Astrocyte (in vitro differentiated cells and primary cell): Measurements from ENCODE around the gene FAF1.

Source experiments
- EZH2 ChIP-seq: IDR thresholded peaks from 2 replicates; pipeline ENCODE4 v1.6.1; 2012; ENCODE audit warnings: mild to moderate bottlenecking, low read length, inconsistent platforms; ENCODE audit not compliant: insufficient read depth
- TF ChIP-seq, protein P1 (sequence below): IDR thresholded peaks from 2 replicates; pipeline ENCODE4 v1.5.1; 2011; ENCODE audit warnings: low read depth, mild to moderate bottlenecking, inconsistent platforms, low read length, moderate library complexity; ENCODE audit not compliant: insufficient read depth

- TF ChIP-seq, protein P1, sequence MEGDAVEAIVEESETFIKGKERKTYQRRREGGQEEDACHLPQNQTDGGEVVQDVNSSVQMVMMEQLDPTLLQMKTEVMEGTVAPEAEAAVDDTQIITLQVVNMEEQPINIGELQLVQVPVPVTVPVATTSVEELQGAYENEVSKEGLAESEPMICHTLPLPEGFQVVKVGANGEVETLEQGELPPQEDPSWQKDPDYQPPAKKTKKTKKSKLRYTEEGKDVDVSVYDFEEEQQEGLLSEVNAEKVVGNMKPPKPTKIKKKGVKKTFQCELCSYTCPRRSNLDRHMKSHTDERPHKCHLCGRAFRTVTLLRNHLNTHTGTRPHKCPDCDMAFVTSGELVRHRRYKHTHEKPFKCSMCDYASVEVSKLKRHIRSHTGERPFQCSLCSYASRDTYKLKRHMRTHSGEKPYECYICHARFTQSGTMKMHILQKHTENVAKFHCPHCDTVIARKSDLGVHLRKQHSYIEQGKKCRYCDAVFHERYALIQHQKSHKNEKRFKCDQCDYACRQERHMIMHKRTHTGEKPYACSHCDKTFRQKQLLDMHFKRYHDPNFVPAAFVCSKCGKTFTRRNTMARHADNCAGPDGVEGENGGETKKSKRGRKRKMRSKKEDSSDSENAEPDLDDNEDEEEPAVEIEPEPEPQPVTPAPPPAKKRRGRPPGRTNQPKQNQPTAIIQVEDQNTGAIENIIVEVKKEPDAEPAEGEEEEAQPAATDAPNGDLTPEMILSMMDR: no peak
- no peak for TF ChIP-seq EZH2
These were observed 275.9 kb downstream of the FAF1 start for GRCh38 chr1:50684185-50684584.
